NCI-H748 treated with DMSO at 0.1 percent for 48 hours (cell line): ENCODE data around the gene CSN1S1.

ENCODE experiments used
- DNase-seq: peaks from one replicate; lab custom pipeline; 2025; lab: John Stamatoyannopoulos, UW

Gene CSN1S1

DNA sequence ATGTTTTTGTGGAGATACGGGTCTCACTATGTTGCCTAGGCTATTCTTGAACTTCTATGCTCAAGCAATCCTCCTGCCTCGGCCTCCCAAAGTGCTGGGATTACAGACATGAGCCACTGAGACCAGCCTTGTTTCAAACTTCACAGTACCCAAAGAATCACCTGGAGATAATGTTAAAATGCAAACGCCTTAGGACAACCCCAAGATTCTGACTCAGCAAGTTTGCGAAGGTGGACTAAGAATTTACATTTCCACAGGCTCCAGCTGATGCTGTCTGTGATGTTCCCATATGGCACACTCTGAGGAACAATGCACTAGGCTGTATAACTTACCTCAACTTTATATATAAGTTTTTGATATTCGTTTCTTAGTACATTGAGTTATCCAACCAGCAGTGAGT, 63.9 kb downstream of the CSN1S1 start:
- no peak for DNase-seq

DNA sequence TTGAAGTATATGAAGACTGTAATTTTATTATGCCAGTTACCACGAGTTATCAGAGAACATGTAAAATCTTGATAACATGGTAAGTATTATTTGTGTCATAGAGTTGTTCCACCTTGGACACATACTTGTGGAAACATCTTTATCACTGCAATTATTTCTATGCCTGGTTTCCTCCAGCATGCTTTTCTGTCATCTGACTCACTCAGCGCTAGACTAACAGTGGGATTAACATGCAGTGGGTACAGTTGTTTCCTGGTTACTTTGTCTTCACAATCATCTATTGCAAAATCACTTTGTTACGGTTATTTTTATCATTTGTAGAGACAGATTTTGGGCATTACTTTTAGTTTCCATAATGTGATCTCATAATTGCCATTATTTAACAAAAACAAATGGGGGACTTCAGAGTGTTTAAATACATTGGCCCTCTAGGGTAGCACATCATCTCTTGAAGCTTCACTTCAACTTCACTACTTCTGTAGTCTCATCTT, 64.7 kb downstream of the CSN1S1 start, which contains the start of gene STATH:
STATH (plus strand) TSS at position 441 of the 491 bp plus-strand sequence. CDS start 2,472 bp downstream, outside the sequence.
- DNase-seq = no peak
